Stimulated activated CD8-positive, alpha-beta memory T cell treated with anti-CD3 and anti-CD28 coated beads, Interleukin-15, amount 100 ng/mL, for 1 hour (primary cell): ENCODE data around the gene SEL1L3.

Experiments used
- DNase-seq: peaks from one replicate; pipeline ENCODE4 v3.0.0-alpha.2; 2020; ENCODE audit warnings: low read depth

Gene SEL1L3

GRCh38 chr4:25847329-25847728, 15.5 kb downstream of the SEL1L3 start:
- DNase-seq = no peak

DNA sequence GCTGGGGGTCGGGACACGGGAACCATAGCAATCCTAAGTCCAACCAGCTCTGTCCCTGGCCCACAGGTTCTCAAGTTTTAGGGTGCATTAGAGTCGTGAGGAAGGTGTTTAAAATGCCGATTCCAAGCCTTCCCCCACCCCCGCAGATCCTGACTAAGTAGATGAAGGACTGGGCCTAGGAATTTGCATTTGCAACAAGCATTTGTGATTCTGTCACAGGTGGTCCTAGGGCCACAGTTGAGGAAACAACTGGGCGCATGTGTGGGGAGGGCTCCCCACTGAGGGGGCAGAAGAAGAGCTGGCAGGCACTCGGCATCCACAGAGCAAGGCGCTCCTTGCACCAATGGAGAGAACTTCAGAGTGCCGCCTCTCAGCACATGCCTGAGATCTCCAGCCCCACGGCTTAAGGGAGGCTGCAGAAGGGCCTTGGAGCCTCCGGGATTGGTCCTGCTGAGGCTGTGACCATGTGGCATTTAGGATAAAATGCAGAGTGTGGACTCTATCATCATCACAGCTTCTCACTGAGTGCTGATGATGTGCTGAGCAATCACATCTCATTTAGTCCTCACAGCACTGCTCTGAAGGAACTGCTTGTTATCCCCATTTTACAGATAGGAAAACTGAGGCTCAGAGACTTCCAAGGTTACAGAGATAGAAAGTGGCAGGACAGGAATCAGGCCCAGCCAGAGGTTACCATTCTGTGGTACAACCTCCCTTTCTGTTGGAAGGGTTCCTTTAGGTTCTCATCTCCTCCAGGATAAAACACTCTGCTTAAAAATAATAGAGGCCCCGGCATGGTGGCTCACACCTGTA, 16.7 kb downstream of the SEL1L3 start:
- no peak for DNase-seq

GRCh38 chr4:25844961-25845712, 17.7 kb downstream of the SEL1L3 start:
- no peak for DNase-seq

GRCh38 chr4:25843340-25844097, 19.3 kb downstream of the SEL1L3 start:
- no peak for DNase-seq

DNA sequence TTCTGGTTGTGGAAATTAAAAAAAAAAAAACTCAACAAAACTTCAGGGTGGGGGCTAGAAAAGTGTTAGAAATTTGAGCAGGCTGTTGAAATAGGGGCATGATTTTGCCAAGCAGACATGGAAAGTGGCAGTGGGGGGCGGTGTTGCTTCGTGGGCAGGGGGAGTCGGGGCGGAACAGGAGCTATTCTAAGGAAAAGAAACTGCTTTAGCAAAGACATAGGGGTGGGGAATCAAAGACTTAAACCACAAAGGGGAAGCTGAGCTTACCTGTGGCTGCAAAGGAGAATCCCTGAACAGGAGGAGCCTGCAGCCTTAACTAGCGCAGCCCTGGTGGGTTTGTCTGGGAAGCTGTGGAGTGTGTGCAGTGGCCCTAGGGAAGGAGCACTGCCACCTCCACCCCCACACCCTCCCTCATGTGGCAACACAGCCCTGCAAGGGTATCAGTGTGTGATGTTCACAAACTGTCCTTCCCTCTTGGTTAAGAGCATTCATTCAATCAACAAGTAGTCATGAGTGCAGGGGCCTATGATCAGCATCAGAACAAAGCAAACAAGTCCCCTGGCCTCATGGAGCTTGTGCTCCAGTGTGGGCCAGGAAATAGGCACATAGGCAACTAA, 20.5 kb downstream of the SEL1L3 start:
- no peak for DNase-seq

DNA sequence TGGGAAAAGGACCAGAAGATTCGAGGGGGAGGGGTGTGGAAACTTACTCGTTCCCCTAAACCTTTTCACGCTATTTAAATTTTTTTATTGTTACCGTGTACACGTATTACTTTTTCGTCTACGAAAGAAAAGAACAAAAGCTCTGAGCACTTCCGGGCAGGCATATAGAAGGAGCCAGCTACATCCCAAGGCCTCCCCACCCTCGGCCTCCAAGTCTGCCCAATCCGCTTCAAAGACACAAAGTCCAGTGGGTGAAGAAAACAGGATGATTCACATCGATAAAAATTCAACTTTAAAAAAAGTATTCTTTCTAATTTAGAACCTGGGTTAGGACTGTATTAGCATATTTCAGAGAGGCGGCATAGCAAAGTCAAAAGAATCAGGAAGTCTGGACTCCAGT, 23.1 kb downstream of the SEL1L3 start:
- no peak for DNase-seq

GRCh38 chr4:25839233-25839632, 23.6 kb downstream of the SEL1L3 start:
- DNase-seq = no peak

GRCh38 chr4:25838526-25838925, 24.3 kb downstream of the SEL1L3 start:
- DNase-seq = no peak

DNA sequence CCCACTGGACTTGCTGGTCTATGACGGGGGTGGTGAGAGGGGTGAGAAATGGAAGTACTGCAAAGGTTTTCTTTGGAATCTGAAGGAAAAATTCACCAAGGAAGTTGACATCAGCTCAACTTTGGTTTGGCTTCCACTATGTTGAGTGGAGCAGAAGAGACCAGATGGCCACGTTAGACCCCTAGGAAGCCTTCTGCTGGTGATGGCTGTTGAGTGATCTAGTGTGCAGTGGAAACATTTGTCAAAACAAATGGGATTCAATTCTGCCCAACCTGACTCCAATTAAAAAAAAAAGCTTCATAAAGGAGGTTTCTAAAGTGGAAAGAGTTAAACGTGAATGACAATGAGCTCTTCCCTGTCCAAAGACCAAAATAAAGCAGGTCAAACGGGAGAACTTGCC, 25.7 kb downstream of the SEL1L3 start:
- DNase-seq = no peak

DNA sequence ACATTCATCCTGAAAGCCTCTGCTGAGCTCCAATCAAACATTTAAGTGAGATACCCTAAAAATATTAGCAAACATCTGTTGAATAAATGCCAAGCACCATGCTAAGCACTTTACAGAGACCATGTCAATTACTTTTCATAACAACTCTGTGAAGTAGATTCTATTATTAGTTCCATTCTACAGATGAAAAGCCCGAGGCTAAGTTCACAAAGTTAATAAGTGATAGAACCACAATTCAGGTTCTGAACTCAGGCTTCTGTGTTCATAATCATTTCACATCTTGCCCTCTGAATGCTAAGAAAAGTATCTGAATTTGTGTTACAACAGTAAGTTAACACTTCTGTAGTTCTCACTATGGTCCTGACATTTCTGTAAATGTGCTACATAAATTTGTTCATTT, 27.4 kb downstream of the SEL1L3 start:
- DNase-seq = no peak

GRCh38 chr4:25834411-25835107, 28.2 kb downstream of the SEL1L3 start:
- no peak for DNase-seq

DNA sequence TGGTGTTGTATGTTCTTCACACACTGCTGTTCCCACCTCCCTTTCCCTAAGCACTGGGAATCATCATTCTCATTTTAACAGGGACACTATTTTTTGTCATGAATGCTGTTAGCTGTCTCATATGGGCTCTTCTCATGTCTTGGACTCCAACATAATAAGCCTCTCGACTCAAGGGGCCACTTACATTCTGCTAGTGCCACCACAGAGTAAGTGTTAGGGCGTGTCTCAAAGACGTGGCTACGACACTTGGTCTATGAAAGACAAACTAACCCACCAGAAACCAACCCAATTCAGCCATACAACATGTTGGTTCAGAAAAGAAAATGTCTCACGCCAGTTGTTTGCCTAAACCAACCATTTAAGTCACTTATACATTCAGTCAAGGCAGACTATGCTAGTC, 32.2 kb downstream of the SEL1L3 start:
- no peak for DNase-seq

DNA sequence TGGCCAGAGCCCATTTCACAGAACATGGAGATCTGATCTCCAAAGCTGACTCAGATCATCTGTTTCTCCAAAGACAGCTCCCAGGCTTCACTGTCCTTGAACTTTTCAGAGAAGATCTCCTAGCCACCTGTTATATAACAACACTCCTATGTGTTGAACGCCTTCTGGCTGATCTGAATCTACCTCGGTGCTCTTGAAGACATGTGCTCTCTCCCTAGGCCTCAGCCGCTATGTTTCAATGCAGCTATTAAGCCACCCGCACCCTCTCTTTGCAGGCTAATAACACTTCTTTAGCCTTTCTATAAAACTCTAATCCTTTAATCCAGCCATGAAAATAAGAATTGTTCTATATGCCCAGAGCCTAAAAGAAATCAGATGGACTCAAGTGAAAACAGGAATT, 34.9 kb downstream of the SEL1L3 start:
- no peak for DNase-seq

- no peak for DNase-seq
These were observed 35.4 kb downstream of the SEL1L3 start for GRCh38 chr4:25827373-25827772.

DNA sequence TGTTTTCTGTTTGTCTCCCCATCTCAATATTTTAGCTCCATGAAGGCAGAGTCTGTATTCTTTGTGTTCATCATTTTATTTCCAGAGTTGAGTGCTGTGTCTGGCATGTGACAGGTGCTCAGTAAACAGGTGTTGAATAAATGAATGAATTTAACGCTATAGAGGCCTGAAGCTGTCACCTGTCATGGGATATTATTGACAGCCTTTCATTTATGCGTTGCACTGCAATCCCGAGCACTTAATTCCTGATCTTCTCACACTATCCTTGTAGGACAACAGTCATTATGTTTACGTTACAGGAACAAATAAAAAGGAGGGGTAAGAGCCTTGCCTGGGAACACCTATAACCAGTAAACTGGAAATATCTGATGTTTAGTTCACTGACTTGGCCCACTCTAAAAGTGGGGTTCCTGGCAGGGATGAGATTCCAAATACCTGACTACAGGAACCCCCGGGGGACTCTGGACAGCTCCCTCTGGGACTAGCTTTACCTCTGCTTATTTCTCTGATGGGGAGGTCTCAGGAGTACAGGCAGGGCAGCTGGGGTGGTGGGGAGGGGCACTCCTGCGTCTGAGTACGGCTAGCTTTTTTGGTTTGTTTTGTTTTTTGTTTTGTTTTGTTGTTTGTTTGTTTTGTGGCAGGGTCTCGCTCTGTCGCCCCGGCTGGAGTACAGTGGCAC, 36.6 kb downstream of the SEL1L3 start:
- DNase-seq = no peak

GRCh38 chr4:25823632-25824031, 39.2 kb downstream of the SEL1L3 start:
- DNase-seq = no peak

GRCh38 chr4:25821899-25822298, 40.9 kb downstream of the SEL1L3 start:
- DNase-seq = no peak

DNA sequence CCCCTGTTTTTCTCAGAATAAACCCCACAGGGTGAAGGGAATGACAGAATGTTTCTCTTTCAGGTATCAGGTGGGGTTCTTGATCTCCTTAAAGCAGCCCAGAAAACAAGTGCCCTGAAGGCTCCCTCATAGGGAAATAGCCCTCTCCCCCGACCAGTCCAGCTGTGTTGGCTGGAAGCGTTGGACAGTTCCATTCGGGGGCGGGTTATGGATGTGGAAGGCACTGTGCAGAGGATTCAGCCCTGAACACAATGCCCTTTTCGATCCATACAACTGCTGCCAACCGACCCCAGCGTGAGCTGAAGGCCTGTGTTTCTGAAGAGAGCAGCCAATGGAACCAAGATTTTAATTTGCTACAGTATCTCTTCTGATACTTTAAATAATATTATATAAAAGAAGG, 41.5 kb downstream of the SEL1L3 start:
- no peak for DNase-seq

DNA sequence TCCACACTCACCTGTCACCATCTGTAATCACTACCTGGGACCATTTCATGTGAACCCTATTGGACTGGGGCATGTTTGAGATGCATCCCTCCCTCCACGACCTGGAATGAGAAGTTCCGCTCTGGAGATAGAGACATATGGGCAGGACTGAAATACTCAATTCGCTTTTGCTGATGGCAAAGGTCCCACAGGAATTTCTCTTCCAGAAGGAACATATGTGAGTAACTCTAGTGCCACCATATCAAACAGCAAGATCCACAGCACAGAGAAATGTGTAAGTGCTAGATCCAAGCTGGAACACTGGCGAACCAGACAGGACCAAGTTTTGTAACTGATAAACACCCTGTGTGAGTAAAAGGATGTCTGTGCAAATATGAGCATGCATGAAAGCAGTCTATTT, 43.9 kb downstream of the SEL1L3 start:
- no peak for DNase-seq

DNA sequence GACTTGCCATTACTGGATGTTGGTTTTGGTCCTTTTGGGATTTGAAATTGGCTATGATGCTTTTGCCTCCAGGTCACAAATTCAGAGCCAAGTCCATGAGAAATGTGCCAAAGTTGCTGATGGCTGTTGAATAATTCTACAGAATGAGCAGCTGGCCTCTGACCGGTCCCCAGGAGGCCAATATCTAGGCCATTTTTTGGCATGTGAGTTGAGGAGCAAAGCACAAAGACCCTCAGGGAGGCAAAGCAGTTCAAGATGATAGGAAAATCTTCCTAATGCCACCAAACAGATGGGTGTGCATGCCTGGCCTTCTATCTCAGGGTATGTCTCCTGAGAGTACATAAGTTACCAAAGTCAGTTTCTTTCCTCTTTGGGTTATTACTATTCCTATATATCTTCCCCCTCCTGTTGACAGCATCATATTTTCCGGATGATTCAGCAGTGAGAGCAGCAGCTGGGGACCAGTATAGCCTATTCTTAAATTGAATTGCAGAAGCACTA, 44.4 kb downstream of the SEL1L3 start:
- no peak for DNase-seq
